H9 (cell line): ENCODE results near the gene SS18L1. TPM values are rescaled to one million over a fixed set of nuclear protein-coding genes. Genes with fewer than 3 reads are reported as not detected.

Experiments
- DNase-seq: peaks from one replicate; pipeline ENCODE4 v3.0.0-alpha.2; 2017
- H2AFZ ChIP-seq: one replicate; pipeline ENCODE4 v1.6.1; 2013; ENCODE audit warnings: mild to moderate bottlenecking, low read length, control low read depth, moderate library complexity
- H2AK5ac ChIP-seq: 2 replicates; pipeline ENCODE4 v1.6.1; 2013; ENCODE audit warnings: low read length, control low read depth, mixed read lengths; ENCODE audit not compliant: insufficient read length
- H2BK120ac ChIP-seq: one replicate; pipeline ENCODE4 v1.6.1; 2013; ENCODE audit warnings: low read depth, mild to moderate bottlenecking, low read length, control low read depth, inconsistent platforms; ENCODE audit not compliant: poor library complexity, severe bottlenecking
- H2BK12ac ChIP-seq: 2 replicates; pipeline ENCODE4 v1.6.1; 2013; ENCODE audit warnings: low read length, control low read depth, mixed read lengths, low read depth; ENCODE audit not compliant: insufficient read length
- H2BK15ac ChIP-seq: 2 replicates; pipeline ENCODE4 v1.6.1; 2013; ENCODE audit warnings: low read depth, low read length, control low read depth
- H2BK20ac ChIP-seq: one replicate; pipeline ENCODE4 v1.6.1; 2013; ENCODE audit warnings: low read depth, mild to moderate bottlenecking, low read length, control low read depth, inconsistent platforms; ENCODE audit not compliant: poor library complexity, severe bottlenecking
- H2BK5ac ChIP-seq: 2 replicates; pipeline ENCODE4 v1.6.1; 2013; ENCODE audit warnings: low read length, control low read depth, mixed read lengths; ENCODE audit not compliant: insufficient read length
- H3K14ac ChIP-seq: 2 replicates; pipeline ENCODE4 v1.6.1; 2013; ENCODE audit warnings: low read length, control low read depth; ENCODE audit not compliant: insufficient read depth
- H3K18ac ChIP-seq: 2 replicates; pipeline ENCODE4 v1.6.1; 2013; ENCODE audit warnings: low read depth, mild to moderate bottlenecking, mixed read lengths, low read length, control low read depth; ENCODE audit not compliant: insufficient read length
- H3K23ac ChIP-seq: 2 replicates; pipeline ENCODE4 v1.6.1; 2013; ENCODE audit warnings: low read length, control low read depth, mixed read lengths, low read depth; ENCODE audit not compliant: insufficient read length
- H3K23me2 ChIP-seq: 2 replicates; pipeline ENCODE4 v1.6.1; 2013; ENCODE audit warnings: low read depth, mild to moderate bottlenecking, mixed read lengths, low read length, control low read depth; ENCODE audit not compliant: insufficient read length, poor library complexity, severe bottlenecking
- H3K27ac ChIP-seq: 2 replicates; pipeline ENCODE4 v1.5.1; 2013; ENCODE audit warnings: low read length, control low read depth, mixed read lengths, low read depth; ENCODE audit not compliant: insufficient read length
- H3K27me3 ChIP-seq: 2 replicates; pipeline ENCODE4 v1.6.1; 2013; ENCODE audit warnings: low read length, control low read depth, inconsistent platforms; ENCODE audit not compliant: insufficient read depth
- H3K4ac ChIP-seq: 2 replicates; pipeline ENCODE4 v1.6.1; 2013; ENCODE audit warnings: low read depth, mild to moderate bottlenecking, control low read depth, inconsistent platforms, low read length, moderate library complexity
- H3K4me1 ChIP-seq: 2 replicates; pipeline ENCODE4 v1.6.1; 2013; ENCODE audit warnings: low read length, control low read depth, inconsistent platforms; ENCODE audit not compliant: insufficient read depth
- H3K4me2 ChIP-seq: 2 replicates; pipeline ENCODE4 v1.6.1; 2013; ENCODE audit warnings: low read length, control low read depth, mixed read lengths; ENCODE audit not compliant: insufficient read length, insufficient read depth
- H3K56ac ChIP-seq: 2 replicates; pipeline ENCODE4 v1.6.1; 2013; ENCODE audit warnings: low read depth, mild to moderate bottlenecking, mixed read lengths, low read length, control low read depth; ENCODE audit not compliant: insufficient read length
- H3K79me1 ChIP-seq: 2 replicates; pipeline ENCODE4 v1.6.1; 2013; ENCODE audit warnings: low read depth, mild to moderate bottlenecking, moderate library complexity, low read length, control low read depth, inconsistent platforms; ENCODE audit not compliant: insufficient read depth, poor library complexity, severe bottlenecking
- H3K79me2 ChIP-seq: 2 replicates; pipeline ENCODE4 v1.6.1; 2013; ENCODE audit warnings: low read length, control low read depth, inconsistent platforms; ENCODE audit not compliant: insufficient read depth
- H3K9ac ChIP-seq: 2 replicates; pipeline ENCODE4 v1.6.1; 2013; ENCODE audit warnings: low read length, control low read depth, mixed read lengths; ENCODE audit not compliant: insufficient read length; ENCODE audit errors: extremely low read depth
- H3K9me3 ChIP-seq: one replicate; pipeline ENCODE4 v1.6.1; 2013; ENCODE audit warnings: low read depth, low read length, inconsistent platforms; ENCODE audit not compliant: control insufficient read depth
- H3T11ph ChIP-seq: one replicate; pipeline ENCODE4 v1.6.1; 2013; ENCODE audit warnings: mild to moderate bottlenecking, low read length, control low read depth, inconsistent platforms
- H4K20me1 ChIP-seq: one replicate; pipeline ENCODE4 v1.6.1; 2013; ENCODE audit not compliant: control insufficient read depth, insufficient read length, insufficient read depth
- H4K5ac ChIP-seq: 2 replicates; pipeline ENCODE4 v1.6.1; 2013; ENCODE audit warnings: low read depth, mild to moderate bottlenecking, mixed read lengths, low read length, control low read depth; ENCODE audit not compliant: insufficient read length
- H4K8ac ChIP-seq: replicated peaks from 2 replicates; pipeline ENCODE4 v1.6.1; 2013; ENCODE audit warnings: low read length, control low read depth, mixed read lengths, low read depth; ENCODE audit not compliant: insufficient read length
- H4K91ac ChIP-seq: 2 replicates; pipeline ENCODE4 v1.6.1; 2013; ENCODE audit warnings: low read depth, mild to moderate bottlenecking, moderate library complexity, mixed read lengths, low read length, control low read depth; ENCODE audit not compliant: insufficient read length
- H3K27ac Mint-ChIP-seq, 3 experiments: 2 replicates in 2 of 3; 3 replicates in 1 of 3; pipeline ENCODE4 v1.8.0; 2020 to 2021; ENCODE audit warnings: mixed read lengths in 3 of 3, mild to moderate bottlenecking in 1 of 3, moderate library complexity in 1 of 3
- H3K27me3 Mint-ChIP-seq: 2 replicates; pipeline ENCODE4 v1.8.0; 2021; ENCODE audit warnings: low read depth, mild to moderate bottlenecking, moderate library complexity, mixed read lengths
- H3K36me3 Mint-ChIP-seq, 3 experiments: 2 replicates in 2 of 3; 3 replicates in 1 of 3; pipeline ENCODE4 v1.8.0; 2020 to 2021; ENCODE audit warnings: low read depth in 3 of 3, mixed read lengths in 3 of 3; ENCODE audit not compliant: insufficient read depth in 1 of 3
- H3K4me1 Mint-ChIP-seq, 2 experiments: 2 replicates each; pipeline ENCODE4 v1.8.0; 2020; ENCODE audit warnings: mixed read lengths in 2 of 2
- H3K4me3 Mint-ChIP-seq, 2 experiments: 2 replicates in 1 of 2; 3 replicates in 1 of 2; pipeline ENCODE4 v1.8.0; 2020 to 2021; ENCODE audit warnings: mild to moderate bottlenecking in 2 of 2, mixed read lengths in 2 of 2, moderate library complexity in 1 of 2
- H3K9me3 Mint-ChIP-seq, 2 experiments: 2 replicates in 1 of 2; 3 replicates in 1 of 2; pipeline ENCODE4 v1.8.0; 2020; ENCODE audit warnings: mild to moderate bottlenecking in 2 of 2, mixed read lengths in 2 of 2, moderate library complexity in 1 of 2
- CTCF ChIP-seq: fragments of 200-600 bp; sonication (generic); conservative IDR thresholded peaks from 3 replicates; pipeline ENCODE4 v1.8.0; 2021; ENCODE audit warnings: antibody characterized with exemption, mild to moderate bottlenecking
- WGBS: extraction: QIAGEN DNeasy Blood & Tissue Kit; methylation state at CpG from one replicate; pipeline ENCODE4 v1.1.7; 2013; ENCODE audit warnings: missing lambda C conversion rate, low lambda C conversion rate, mixed read lengths; ENCODE audit not compliant: insufficient read length; ENCODE audit errors: extremely low coverage; 5-methylcytosine and 5-hydroxymethylcytosine counted together
- total RNA-seq: library from RNA; stranded (reverse); gene quantifications from 2 replicates; pipeline ENCODE4 v1.2.1, GENCODE V29; 2021

SS18L1 gene
- total RNA-seq, 1 experiment from 2014 or later = 22.2 TPM

GRCh38 chr20:62163485-62163865 is 19.9 kb downstream of the SS18L1 start:
- Mint-ChIP-seq H3K9me3 (no peaks in the 10 kb centered on the region; a peak in 1 of 5 replicates), H3K27ac (no peak overlapping the region), H3K4me1 (0 out of 4 replicates have a peak, but pooled peaks cover 0 to 2% of the 10 kb centered on the region in 2 experiments), H3K4me3 (no peak overlapping the region), H3K27me3 (no peaks in the 10 kb centered on the region), H3K36me3 (peaks cover 32 to 69% (median 59%) of the 10 kb centered on the region in 3 experiments)
- Histone ChIP-seq H3K14ac (no peak overlapping the region), H3K56ac (no peak overlapping the region), H4K91ac (no peak overlapping the region), H2AFZ (no peak overlapping the region), H3K79me2 (no peaks in the 10 kb centered on the region), H3K27ac (no peak overlapping the region), H2BK120ac (no peak overlapping the region), H4K8ac (no peak overlapping the region), H4K20me1 (no peaks in the 10 kb centered on the region), H3K23ac (no peak overlapping the region), H3K23me2 (no peaks in the 10 kb centered on the region), H3K4ac (no peak overlapping the region), H3K79me1 (no peaks in the 10 kb centered on the region), H3T11ph (no peak overlapping the region), H3K4me1 (no peaks in the 10 kb centered on the region), H3K4me2 (no peak overlapping the region), H2BK12ac (no peak overlapping the region), H4K5ac (no peak overlapping the region), H3K9me3 (no peaks in the 10 kb centered on the region), H3K27me3 (no peaks in the 10 kb centered on the region), H3K18ac (no peak overlapping the region), H2BK5ac (no peak overlapping the region), H2AK5ac (no peak overlapping the region), H3K9ac (no peak overlapping the region), H2BK15ac (no peak overlapping the region), H2BK20ac (no peak overlapping the region)
- TF ChIP-seq CTCF = no peak
- DNase-seq = no peak
- no CpG with 5 or more reads among the region's 25 CpGs for WGBS
